GM15510 (cell line): Measurements from ENCODE around the gene FZD2.

Source experiments
- POLR2A ChIP-seq: IDR thresholded peaks from 3 replicates; pipeline ENCODE4 v1.6.1; 2011; ENCODE audit warnings: borderline replicate concordance; ENCODE audit not compliant: insufficient read length; ENCODE audit errors: extremely low read depth

Gene FZD2

GRCh38 chr17:44556832-44557606, at the start of gene FZD2:
Gene FZD2 (plus strand): TSS chr17:44557484. CDS start chr17:44557689, 205 bp downstream.
- no peak for TF ChIP-seq POLR2A

DNA sequence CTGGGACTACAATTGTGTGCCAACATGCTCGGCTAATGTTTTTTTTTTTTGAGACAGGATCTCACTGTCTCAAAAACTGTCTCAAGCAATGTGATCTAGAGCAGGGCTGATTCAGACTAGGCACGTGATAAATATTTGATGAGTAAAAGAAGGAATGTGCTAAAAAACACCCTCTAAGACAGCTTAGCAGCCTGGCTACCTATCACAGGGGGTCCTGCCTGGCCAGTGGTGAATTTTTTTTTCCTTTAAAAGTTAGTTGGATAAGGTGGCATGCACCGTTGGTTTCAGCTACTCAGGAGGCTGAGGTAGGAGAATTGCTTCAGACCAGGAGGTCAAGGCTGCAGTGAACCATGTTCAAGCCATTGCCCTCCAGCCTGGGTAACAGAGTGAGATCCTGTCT, 39.3 kb upstream of the FZD2 start:
- no peak for TF ChIP-seq POLR2A

DNA sequence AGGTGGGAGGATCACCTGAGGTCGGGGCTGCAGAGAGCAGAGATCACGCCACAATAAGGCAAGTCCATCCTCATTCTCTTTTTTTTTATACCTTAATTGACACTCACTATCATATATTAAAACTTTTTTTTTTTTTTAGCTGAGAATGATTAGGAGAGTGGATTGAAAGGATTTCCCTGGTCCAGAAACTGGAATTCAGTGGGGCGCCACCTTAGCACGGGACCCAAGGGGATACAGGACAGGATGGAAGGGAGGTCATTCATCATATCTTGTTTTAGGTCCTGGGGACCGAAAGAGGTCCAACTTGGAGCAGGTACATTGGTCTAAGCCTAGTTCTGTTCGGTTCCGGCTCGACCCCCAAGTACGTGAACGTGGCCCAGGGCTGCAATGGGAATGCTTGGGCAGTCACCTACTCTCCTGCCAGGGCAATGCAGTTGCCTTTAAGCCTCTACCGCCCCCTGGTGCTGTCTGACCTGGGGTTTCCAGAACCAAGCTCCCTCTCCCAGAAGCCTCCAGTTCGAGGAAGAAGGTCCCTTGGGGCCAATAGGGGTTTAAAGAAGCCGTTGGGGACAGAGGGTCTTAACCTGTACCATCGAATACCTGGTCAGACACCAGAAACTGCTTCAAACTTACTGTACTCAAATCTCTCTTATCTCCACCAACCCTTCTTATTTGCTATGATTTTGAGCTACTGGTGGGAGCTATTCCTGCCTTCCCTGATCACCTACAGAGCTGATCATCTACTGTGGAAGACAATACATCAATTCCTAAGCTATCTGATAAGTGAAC, 34.2 kb upstream of the FZD2 start:
- TF ChIP-seq POLR2A: no peak

GRCh38 chr17:44523672-44523972, 33.7 kb upstream of the FZD2 start:
- no peak for TF ChIP-seq POLR2A

DNA sequence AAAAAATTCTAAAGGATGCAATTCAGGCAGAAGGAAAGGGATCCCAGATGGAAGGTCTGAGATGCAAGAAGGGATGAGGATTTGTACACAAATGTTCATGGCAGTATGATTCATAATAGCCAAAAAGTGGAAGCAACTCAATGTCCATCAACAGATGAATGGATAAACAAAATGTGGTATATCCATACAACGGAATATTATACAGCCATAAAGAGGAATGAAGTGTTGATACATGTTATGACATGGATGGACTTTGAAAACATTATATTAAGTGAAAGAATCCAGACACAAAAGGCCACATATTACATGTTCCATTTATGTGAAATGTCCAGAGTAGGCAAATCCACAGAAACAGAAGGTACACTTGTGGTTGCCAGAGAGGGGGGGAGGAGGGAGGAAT, 30.2 kb upstream of the FZD2 start:
- TF ChIP-seq POLR2A: no peak

- no peak for TF ChIP-seq POLR2A
Measured at GRCh38 chr17:44527954-44528353, 29.3 kb upstream of the FZD2 start.

DNA sequence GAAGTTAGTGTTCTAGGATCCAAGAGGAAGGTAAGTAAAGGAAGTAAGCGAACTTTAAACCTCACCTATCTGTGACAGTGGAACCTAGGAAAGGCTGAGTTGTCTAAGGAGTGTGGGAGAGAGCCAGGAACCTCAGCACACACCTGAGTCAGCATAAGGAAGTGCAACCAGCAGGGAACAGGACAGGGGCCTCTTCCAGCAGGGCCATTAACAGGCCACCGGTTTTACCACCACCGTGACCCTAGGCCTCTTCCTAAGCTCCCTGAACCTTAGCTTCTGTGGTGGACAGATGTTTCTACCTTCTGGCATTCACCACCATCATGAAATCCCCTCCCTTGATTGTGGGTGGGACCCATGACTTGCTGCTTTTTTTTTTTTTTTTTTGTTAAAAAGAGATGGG, 27.4 kb upstream of the FZD2 start:
- TF ChIP-seq POLR2A: no peak

GRCh38 chr17:44530896-44531418, 26.3 kb upstream of the FZD2 start:
- no peak for TF ChIP-seq POLR2A

- TF ChIP-seq POLR2A: no peak
Measured at GRCh38 chr17:44533533-44534246, 23.6 kb upstream of the FZD2 start.

GRCh38 chr17:44536090-44536953, 21.0 kb upstream of the FZD2 start:
- no peak for TF ChIP-seq POLR2A

DNA sequence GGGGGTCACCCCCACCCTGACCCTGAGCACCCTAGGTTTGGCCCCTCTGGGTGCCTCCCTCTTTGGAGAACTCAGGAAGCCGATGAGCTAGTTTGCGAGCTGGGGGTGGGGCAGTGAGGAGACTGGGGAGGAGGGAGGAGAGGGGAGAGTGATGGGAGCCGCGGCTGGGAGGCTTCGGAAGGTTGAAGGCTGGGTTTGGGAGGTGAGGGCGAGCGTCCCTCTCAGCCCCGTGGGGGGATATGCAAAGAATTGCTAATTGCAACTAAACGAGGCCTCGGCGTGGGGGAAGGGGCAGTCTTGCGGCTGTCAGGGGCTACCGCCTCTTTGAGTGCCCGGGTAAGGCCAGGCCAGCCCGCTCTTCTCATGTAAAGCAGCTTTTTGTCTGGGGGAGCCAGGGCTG, 17.6 kb upstream of the FZD2 start:
- no peak for TF ChIP-seq POLR2A

- no peak for TF ChIP-seq POLR2A
Measured at GRCh38 chr17:44540246-44541084, 16.8 kb upstream of the FZD2 start.

GRCh38 chr17:44541884-44542581, 15.3 kb upstream of the FZD2 start:
- no peak for TF ChIP-seq POLR2A
